Liver (tissue), 9 donors: Measurements from ENCODE around the gene TMTC1. TPM values are rescaled to one million over a fixed set of nuclear protein-coding genes. Genes with fewer than 3 reads are reported as not detected.

ENCODE experiments used
- DNase-seq: peaks from one replicate; pipeline ENCODE4 v3.0.0-alpha.2; 2017; ENCODE audit warnings: low spot score
- H3K27ac ChIP-seq, 2 donors: one replicate each; pipeline ENCODE4 v1.7.0; 2013; ENCODE audit warnings: inconsistent platforms in 2 of 2, low read length in 2 of 2, control low read depth in 1 of 2, low read depth in 1 of 2, mild to moderate bottlenecking in 1 of 2
- H3K27me3 ChIP-seq, 4 donors: one replicate each; pipeline versions ENCODE4 v1.6.1 to v1.7.0; 2013; ENCODE audit warnings: low read length in 3 of 4, inconsistent platforms in 1 of 4, mild to moderate bottlenecking in 1 of 4, moderate library complexity in 1 of 4; ENCODE audit not compliant: control insufficient read depth in 4 of 4, insufficient read depth in 4 of 4
- H3K36me3 ChIP-seq, 4 donors: one replicate each; pipeline versions ENCODE4 v1.6.1 to v1.7.0; 2013; ENCODE audit warnings: low read length in 3 of 4, mild to moderate bottlenecking in 3 of 4, low read depth in 1 of 4, moderate library complexity in 1 of 4; ENCODE audit not compliant: control insufficient read depth in 4 of 4, insufficient read depth in 3 of 4
- H3K4me1 ChIP-seq, 4 donors: one replicate each; pipeline versions ENCODE4 v1.6.1 to v1.7.0; 2013; ENCODE audit warnings: low read length in 3 of 4, mild to moderate bottlenecking in 3 of 4, moderate library complexity in 1 of 4; ENCODE audit not compliant: control insufficient read depth in 4 of 4, insufficient read depth in 4 of 4
- H3K4me3 ChIP-seq, 3 donors: one replicate each; pipeline versions ENCODE4 v1.6.1 to v1.7.0; 2013; ENCODE audit warnings: low read length in 3 of 3, control low read depth in 1 of 3, low read depth in 1 of 3, mild to moderate bottlenecking in 1 of 3
- H3K9ac ChIP-seq, 2 donors: one replicate each; pipeline ENCODE4 v1.7.0; 2013; ENCODE audit warnings: low read length in 2 of 2, mild to moderate bottlenecking in 2 of 2, moderate library complexity in 2 of 2, control low read depth in 1 of 2, low read depth in 1 of 2
- H3K9me3 ChIP-seq, 4 donors: one replicate each; pipeline versions ENCODE4 v1.6.1 to v1.7.0; 2013; ENCODE audit warnings: low read length in 3 of 4; ENCODE audit not compliant: control insufficient read depth in 4 of 4
- EGR1 ChIP-seq, 2 donors: IDR thresholded peaks; 2 replicates each; pipeline ENCODE4 v1.6.1; 2016 to 2018; ENCODE audit warnings: antibody characterized with exemption in 2 of 2, low read depth in 2 of 2
- FOXA1 ChIP-seq: IDR thresholded peaks from 2 replicates; pipeline ENCODE4 v1.6.1; 2016; ENCODE audit warnings: antibody characterized with exemption
- FOXA2 ChIP-seq: IDR thresholded peaks from 2 replicates; pipeline ENCODE4 v1.6.1; 2016; ENCODE audit warnings: antibody characterized with exemption
- GABPA ChIP-seq, 2 donors: IDR thresholded peaks in 1 of 2; conservative IDR thresholded peaks in 1 of 2; 2 replicates each; pipeline ENCODE4 v1.6.1; 2016; ENCODE audit warnings: antibody characterized with exemption in 2 of 2, mild to moderate bottlenecking in 1 of 2, moderate library complexity in 1 of 2
- HNF4A ChIP-seq, 2 donors: conservative IDR thresholded peaks; 2 replicates each; pipeline ENCODE4 v1.6.1; 2016; ENCODE audit warnings: antibody characterized with exemption in 2 of 2, mild to moderate bottlenecking in 2 of 2
- HNF4G ChIP-seq: IDR thresholded peaks from 2 replicates; pipeline ENCODE4 v1.6.1; 2016; ENCODE audit warnings: antibody characterized with exemption
- JUND ChIP-seq, 2 donors: IDR thresholded peaks; 2 replicates each; pipeline ENCODE4 v1.6.1; 2016; ENCODE audit warnings: antibody characterized with exemption in 2 of 2
- NR2F2 ChIP-seq: IDR thresholded peaks from 2 replicates; pipeline ENCODE4 v1.6.1; 2016; ENCODE audit warnings: antibody characterized with exemption
- RAD21 ChIP-seq, 2 donors: IDR thresholded peaks; 2 replicates each; pipeline ENCODE4 v1.6.1; 2016; ENCODE audit warnings: antibody characterized with exemption in 2 of 2, mild to moderate bottlenecking in 2 of 2
- RXRA ChIP-seq, 2 donors: IDR thresholded peaks; 2 replicates each; pipeline ENCODE4 v1.6.1; 2017 to 2018; ENCODE audit warnings: antibody characterized with exemption in 2 of 2, mild to moderate bottlenecking in 1 of 2
- SP1 ChIP-seq: IDR thresholded peaks from 2 replicates; pipeline ENCODE4 v1.6.1; 2018; ENCODE audit warnings: antibody characterized with exemption, mild to moderate bottlenecking
- TAF1 ChIP-seq: conservative IDR thresholded peaks from 2 replicates; pipeline ENCODE4 v1.6.1; 2016; ENCODE audit warnings: antibody characterized with exemption, mild to moderate bottlenecking
- YY1 ChIP-seq: IDR thresholded peaks from 2 replicates; pipeline ENCODE4 v1.6.1; 2016; ENCODE audit warnings: antibody characterized with exemption, mild to moderate bottlenecking
- WGBS: extraction: QIAGEN DNeasy Blood & Tissue Kit; methylation state at CpG from one replicate; pipeline ENCODE4 v1.1.7; 2013; 5-methylcytosine and 5-hydroxymethylcytosine counted together
- polyA plus RNA-seq, 2 donors: library from polyadenylated mRNA; stranded (reverse) in 1 of 2; unstranded in 1 of 2; fragments of 200-250 nt in 1 of 2; fragments of >200 nt in 1 of 2; fragmentation: Nextera tagmentation in 1 of 2; extraction: Ambion mirVana in 1 of 2; gene quantifications; one replicate each; pipeline versions ENCODE4 v1.2.1 to v1.2.3, GENCODE V29; 2013 to 2015
- total RNA-seq, 2 donors: library from RNA; depleted of rRNA; stranded (reverse); fragments of >200 nt; gene quantifications; one replicate each; pipeline ENCODE4 v1.2.3, GENCODE V29; 2014
- TF ChIP-seq, protein P1 (sequence below): IDR thresholded peaks from 2 replicates; pipeline ENCODE4 v1.6.1; 2016; ENCODE audit warnings: antibody characterized with exemption
- TF ChIP-seq, protein P2 (sequence below): IDR thresholded peaks from 2 replicates; pipeline ENCODE4 v1.6.1; 2016; ENCODE audit warnings: antibody characterized with exemption
- TF ChIP-seq, protein P3 (sequence below): IDR thresholded peaks from 2 replicates; pipeline ENCODE4 v1.6.1; 2016; ENCODE audit warnings: antibody characterized with exemption
- TF ChIP-seq, protein P4 (sequence below): IDR thresholded peaks from 2 replicates; pipeline ENCODE4 v1.6.1; 2016; ENCODE audit warnings: antibody characterized with exemption, mild to moderate bottlenecking
- TF ChIP-seq, protein P5 (sequence below): fragments of 150-350 bp; IDR thresholded peaks from 2 replicates; pipeline ENCODE4 v1.5.1; 2017; ENCODE audit warnings: improper control_type of control experiment, low read depth, low read length; ENCODE audit not compliant: missing input control
- donor health status: healthy.
- donor health status: healthy.
- donor health status: healthy.
- donor health status: healthy.
- donor health status: healthy.

TMTC1 gene
- total and polyA plus RNA-seq, 4 donors: 0.76 to 3.3 (median 2.1) TPM

DNA sequence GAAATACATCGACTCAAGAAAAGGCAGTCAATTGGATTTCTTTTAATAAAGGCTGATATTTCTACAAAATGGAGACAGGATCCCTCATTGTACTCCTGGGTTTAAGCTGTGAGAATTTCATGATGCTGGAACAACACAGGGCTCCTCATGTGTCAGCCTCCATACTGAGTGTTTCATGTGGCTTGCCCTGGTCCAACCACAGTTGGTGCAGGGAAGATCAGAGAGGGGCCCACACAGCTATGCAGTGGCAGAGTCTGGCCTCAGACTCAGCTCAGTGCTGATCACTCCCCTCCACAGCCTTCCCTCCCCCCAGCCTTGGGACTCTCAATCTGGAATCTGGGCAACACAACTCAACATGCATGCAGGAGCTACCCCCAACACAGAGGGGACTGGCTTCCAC lies 163.7 kb downstream of the TMTC1 start:
- no peak overlapping the region for H3K4me3 ChIP-seq
- no peaks in the 10 kb centered on the region for H3K4me1 ChIP-seq
- H3K9ac ChIP-seq: no peak overlapping the region
- TF ChIP-seq RAD21 (IDR thresholded peaks at IDR 0.05) (no peak), SP1 (no peak), JUND (IDR thresholded peaks at IDR 0.05) (no peak)
- TF ChIP-seq, protein P1, sequence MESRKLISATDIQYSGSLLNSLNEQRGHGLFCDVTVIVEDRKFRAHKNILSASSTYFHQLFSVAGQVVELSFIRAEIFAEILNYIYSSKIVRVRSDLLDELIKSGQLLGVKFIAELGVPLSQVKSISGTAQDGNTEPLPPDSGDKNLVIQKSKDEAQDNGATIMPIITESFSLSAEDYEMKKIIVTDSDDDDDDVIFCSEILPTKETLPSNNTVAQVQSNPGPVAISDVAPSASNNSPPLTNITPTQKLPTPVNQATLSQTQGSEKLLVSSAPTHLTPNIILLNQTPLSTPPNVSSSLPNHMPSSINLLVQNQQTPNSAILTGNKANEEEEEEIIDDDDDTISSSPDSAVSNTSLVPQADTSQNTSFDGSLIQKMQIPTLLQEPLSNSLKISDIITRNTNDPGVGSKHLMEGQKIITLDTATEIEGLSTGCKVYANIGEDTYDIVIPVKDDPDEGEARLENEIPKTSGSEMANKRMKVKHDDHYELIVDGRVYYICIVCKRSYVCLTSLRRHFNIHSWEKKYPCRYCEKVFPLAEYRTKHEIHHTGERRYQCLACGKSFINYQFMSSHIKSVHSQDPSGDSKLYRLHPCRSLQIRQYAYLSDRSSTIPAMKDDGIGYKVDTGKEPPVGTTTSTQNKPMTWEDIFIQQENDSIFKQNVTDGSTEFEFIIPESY: no peak
- WGBS: 94% methylated on average over 1 of the region's 1 CpG
- H3K27ac ChIP-seq: no peak overlapping the region
- no peaks in the 10 kb centered on the region for H3K36me3 ChIP-seq
- DNase-seq: no peak
- no peaks in the 10 kb centered on the region for H3K27me3 ChIP-seq
- no peaks in the 10 kb centered on the region for H3K9me3 ChIP-seq

DNA sequence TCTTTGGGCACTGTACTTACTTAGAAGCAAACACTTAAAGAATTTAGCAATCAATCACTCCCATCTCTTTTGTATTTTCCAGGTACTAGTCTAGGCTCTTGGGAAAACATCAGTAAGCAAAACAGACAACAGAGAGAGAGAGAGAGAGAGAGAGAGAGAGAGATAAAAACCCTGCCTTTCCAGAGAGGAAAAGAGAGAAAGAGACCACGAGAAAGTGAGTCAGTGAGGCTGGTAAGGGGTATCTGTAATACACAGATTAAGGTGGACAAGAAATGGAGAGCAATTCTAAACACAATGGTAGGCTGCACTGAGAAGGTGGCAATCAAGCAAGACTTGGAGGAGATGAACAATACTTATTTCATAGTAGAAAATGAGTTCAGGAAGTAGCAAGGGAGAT lies 166.3 kb downstream of the TMTC1 start:
- no peak for DNase-seq
- Histone ChIP-seq H3K36me3 (no peaks in the 10 kb centered on the region), H3K4me1 (no peaks in the 10 kb centered on the region), H3K4me3 (no peak overlapping the region), H3K9ac (no peak overlapping the region), H3K27me3 (no peaks in the 10 kb centered on the region), H3K9me3 (no peaks in the 10 kb centered on the region), H3K27ac (no peak overlapping the region)
- 50% methylated on average over 1 of the region's 1 CpG for WGBS
- TF ChIP-seq TAF1 (no peak), JUND (IDR thresholded peaks at IDR 0.05) (no peak), RAD21 (IDR thresholded peaks at IDR 0.05) (no peak), SP1 (no peak), EGR1 (IDR thresholded peaks at IDR 0.05; ENCODE audit: low read depth in 2 of 2) (no peak), FOXA1 (no peak), RXRA (IDR thresholded peaks at IDR 0.05) (no peak), GABPA (IDR thresholded peaks at IDR 0.05 in 1 of 2, conservative IDR thresholded peaks at IDR 0.05 in 1 of 2) (no peak), NR2F2 (no peak), YY1 (no peak), HNF4G (no peak), HNF4A (conservative IDR thresholded peaks at IDR 0.05) (no peak), FOXA2 (no peak)
- TF ChIP-seq, protein P2, sequence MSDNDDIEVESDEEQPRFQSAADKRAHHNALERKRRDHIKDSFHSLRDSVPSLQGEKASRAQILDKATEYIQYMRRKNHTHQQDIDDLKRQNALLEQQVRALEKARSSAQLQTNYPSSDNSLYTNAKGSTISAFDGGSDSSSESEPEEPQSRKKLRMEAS: no peak
- TF ChIP-seq, protein P3, sequence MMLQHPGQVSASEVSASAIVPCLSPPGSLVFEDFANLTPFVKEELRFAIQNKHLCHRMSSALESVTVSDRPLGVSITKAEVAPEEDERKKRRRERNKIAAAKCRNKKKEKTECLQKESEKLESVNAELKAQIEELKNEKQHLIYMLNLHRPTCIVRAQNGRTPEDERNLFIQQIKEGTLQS: no peak
- TF ChIP-seq, protein P4, sequence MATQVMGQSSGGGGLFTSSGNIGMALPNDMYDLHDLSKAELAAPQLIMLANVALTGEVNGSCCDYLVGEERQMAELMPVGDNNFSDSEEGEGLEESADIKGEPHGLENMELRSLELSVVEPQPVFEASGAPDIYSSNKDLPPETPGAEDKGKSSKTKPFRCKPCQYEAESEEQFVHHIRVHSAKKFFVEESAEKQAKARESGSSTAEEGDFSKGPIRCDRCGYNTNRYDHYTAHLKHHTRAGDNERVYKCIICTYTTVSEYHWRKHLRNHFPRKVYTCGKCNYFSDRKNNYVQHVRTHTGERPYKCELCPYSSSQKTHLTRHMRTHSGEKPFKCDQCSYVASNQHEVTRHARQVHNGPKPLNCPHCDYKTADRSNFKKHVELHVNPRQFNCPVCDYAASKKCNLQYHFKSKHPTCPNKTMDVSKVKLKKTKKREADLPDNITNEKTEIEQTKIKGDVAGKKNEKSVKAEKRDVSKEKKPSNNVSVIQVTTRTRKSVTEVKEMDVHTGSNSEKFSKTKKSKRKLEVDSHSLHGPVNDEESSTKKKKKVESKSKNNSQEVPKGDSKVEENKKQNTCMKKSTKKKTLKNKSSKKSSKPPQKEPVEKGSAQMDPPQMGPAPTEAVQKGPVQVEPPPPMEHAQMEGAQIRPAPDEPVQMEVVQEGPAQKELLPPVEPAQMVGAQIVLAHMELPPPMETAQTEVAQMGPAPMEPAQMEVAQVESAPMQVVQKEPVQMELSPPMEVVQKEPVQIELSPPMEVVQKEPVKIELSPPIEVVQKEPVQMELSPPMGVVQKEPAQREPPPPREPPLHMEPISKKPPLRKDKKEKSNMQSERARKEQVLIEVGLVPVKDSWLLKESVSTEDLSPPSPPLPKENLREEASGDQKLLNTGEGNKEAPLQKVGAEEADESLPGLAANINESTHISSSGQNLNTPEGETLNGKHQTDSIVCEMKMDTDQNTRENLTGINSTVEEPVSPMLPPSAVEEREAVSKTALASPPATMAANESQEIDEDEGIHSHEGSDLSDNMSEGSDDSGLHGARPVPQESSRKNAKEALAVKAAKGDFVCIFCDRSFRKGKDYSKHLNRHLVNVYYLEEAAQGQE: no peak
- TF ChIP-seq, protein P5, sequence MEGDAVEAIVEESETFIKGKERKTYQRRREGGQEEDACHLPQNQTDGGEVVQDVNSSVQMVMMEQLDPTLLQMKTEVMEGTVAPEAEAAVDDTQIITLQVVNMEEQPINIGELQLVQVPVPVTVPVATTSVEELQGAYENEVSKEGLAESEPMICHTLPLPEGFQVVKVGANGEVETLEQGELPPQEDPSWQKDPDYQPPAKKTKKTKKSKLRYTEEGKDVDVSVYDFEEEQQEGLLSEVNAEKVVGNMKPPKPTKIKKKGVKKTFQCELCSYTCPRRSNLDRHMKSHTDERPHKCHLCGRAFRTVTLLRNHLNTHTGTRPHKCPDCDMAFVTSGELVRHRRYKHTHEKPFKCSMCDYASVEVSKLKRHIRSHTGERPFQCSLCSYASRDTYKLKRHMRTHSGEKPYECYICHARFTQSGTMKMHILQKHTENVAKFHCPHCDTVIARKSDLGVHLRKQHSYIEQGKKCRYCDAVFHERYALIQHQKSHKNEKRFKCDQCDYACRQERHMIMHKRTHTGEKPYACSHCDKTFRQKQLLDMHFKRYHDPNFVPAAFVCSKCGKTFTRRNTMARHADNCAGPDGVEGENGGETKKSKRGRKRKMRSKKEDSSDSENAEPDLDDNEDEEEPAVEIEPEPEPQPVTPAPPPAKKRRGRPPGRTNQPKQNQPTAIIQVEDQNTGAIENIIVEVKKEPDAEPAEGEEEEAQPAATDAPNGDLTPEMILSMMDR: no peak
- TF ChIP-seq, protein P1: no peak
